Mesendoderm (in vitro differentiated cells): Measurements from ENCODE around the gene TUFM.

Experiments
- DNase-seq: peaks from one replicate; pipeline ENCODE4 v3.0.0; 2013
- H2AK5ac ChIP-seq: 2 replicates; pipeline ENCODE4 v1.6.1; 2013; ENCODE audit warnings: low read length, inconsistent platforms
- H2BK120ac ChIP-seq: 2 replicates; pipeline ENCODE4 v1.6.1; 2013; ENCODE audit warnings: low read depth, mild to moderate bottlenecking, low read length, moderate library complexity, mixed read lengths
- H2BK15ac ChIP-seq: replicated peaks from 2 replicates; pipeline ENCODE4 v1.6.1; 2013; ENCODE audit warnings: low read depth, mild to moderate bottlenecking, moderate library complexity
- H2BK5ac ChIP-seq: 2 replicates; pipeline ENCODE4 v1.6.1; 2013; ENCODE audit warnings: low read length, inconsistent platforms
- H3K18ac ChIP-seq: 2 replicates; pipeline ENCODE4 v1.6.1; 2013; ENCODE audit warnings: mild to moderate bottlenecking, low read length, mixed read lengths
- H3K23ac ChIP-seq: one replicate; pipeline ENCODE4 v1.6.1; 2013; ENCODE audit warnings: low read length
- H3K27ac ChIP-seq: 2 replicates; pipeline ENCODE4 v1.5.1; 2013; ENCODE audit warnings: low read depth, mild to moderate bottlenecking, inconsistent platforms, low read length, moderate library complexity
- H3K27me3 ChIP-seq: 2 replicates; pipeline ENCODE4 v1.6.1; 2013; ENCODE audit warnings: low read length, control low read depth, mild to moderate bottlenecking, inconsistent platforms; ENCODE audit not compliant: insufficient read depth, poor library complexity
- H3K36me3 ChIP-seq: 2 replicates; pipeline ENCODE4 v1.6.1; 2013; ENCODE audit warnings: low read length, inconsistent platforms; ENCODE audit not compliant: control insufficient read depth, insufficient read depth
- H3K4ac ChIP-seq: one replicate; pipeline ENCODE4 v1.6.1; 2013; ENCODE audit warnings: low read depth, mild to moderate bottlenecking, low read length, moderate library complexity
- H3K4me1 ChIP-seq: 2 replicates; pipeline ENCODE4 v1.6.1; 2013; ENCODE audit warnings: low read depth, low read length, inconsistent platforms; ENCODE audit not compliant: control insufficient read depth
- H3K4me2 ChIP-seq: 2 replicates; pipeline ENCODE4 v1.6.1; 2013; ENCODE audit warnings: low read length
- H3K4me3 ChIP-seq: 2 replicates; pipeline ENCODE4 v1.5.1; 2013; ENCODE audit warnings: mild to moderate bottlenecking, low read length
- H3K56ac ChIP-seq: one replicate; pipeline ENCODE4 v1.6.1; 2013; ENCODE audit warnings: low read length
- H3K79me1 ChIP-seq: 2 replicates; pipeline ENCODE4 v1.6.1; 2013; ENCODE audit warnings: low read length, inconsistent platforms
- H3K79me2 ChIP-seq: 2 replicates; pipeline ENCODE4 v1.6.1; 2013; ENCODE audit warnings: mild to moderate bottlenecking, low read length; ENCODE audit not compliant: control insufficient read depth, insufficient read depth
- H3K9ac ChIP-seq: 2 replicates; pipeline ENCODE4 v1.6.1; 2013; ENCODE audit warnings: low read length, inconsistent platforms
- H4K5ac ChIP-seq: one replicate; pipeline ENCODE4 v1.6.1; 2013; ENCODE audit warnings: low read length
- H4K8ac ChIP-seq: one replicate; pipeline ENCODE4 v1.6.1; 2013; ENCODE audit warnings: low read depth, mild to moderate bottlenecking, control low read depth, low read length, moderate library complexity
- whole genome bisulfite sequencing: extraction: QIAGEN DNeasy Blood & Tissue Kit; methylation state at CpG from one replicate; pipeline ENCODE4 v1.1.7; 2013; ENCODE audit warnings: low lambda C conversion rate, missing lambda C conversion rate; ENCODE audit not compliant: insufficient coverage; ENCODE audit errors: extremely low coverage; 5-methylcytosine and 5-hydroxymethylcytosine counted together

TUFM gene

GRCh38 chr16:28877655-28878000 is 31.5 kb upstream of the TUFM start:
- no peak overlapping the region for H3K23ac ChIP-seq
- no peak overlapping the region for H2BK15ac ChIP-seq
- no peak overlapping the region for H3K9ac ChIP-seq
- peaks cover 2% of the 10 kb centered on the region for H3K36me3 ChIP-seq
- H4K8ac ChIP-seq = no peak overlapping the region
- no peak overlapping the region for H3K56ac ChIP-seq
- H3K79me2 ChIP-seq = no peaks in the 10 kb centered on the region
- H3K27ac ChIP-seq = no peak overlapping the region
- H3K4me1 ChIP-seq = no peaks in the 10 kb centered on the region
- no peak overlapping the region for H3K18ac ChIP-seq
- H2BK5ac ChIP-seq = no peak overlapping the region
- H3K4me2 ChIP-seq = no peak overlapping the region
- no peak overlapping the region for H3K4me3 ChIP-seq
- no peak overlapping the region for H4K5ac ChIP-seq
- DNase-seq = no peak
- H2AK5ac ChIP-seq = no peak overlapping the region
- H3K27me3 ChIP-seq = no peaks in the 10 kb centered on the region
- H2BK120ac ChIP-seq = no peak overlapping the region
- H3K4ac ChIP-seq = no peak overlapping the region
- H3K79me1 ChIP-seq = no peaks in the 10 kb centered on the region
- no CpG with 5 or more reads among the region's 2 CpGs for WGBS

- Histone ChIP-seq H3K27me3 (no peaks in the 10 kb centered on the region), H3K27ac (no peak overlapping the region), H3K23ac (no peak overlapping the region), H3K9ac (no peak overlapping the region), H3K56ac (no peak overlapping the region), H3K18ac (no peak overlapping the region), H2BK120ac (no peak overlapping the region), H4K8ac (no peak overlapping the region), H4K5ac (no peak overlapping the region), H2BK5ac (no peak overlapping the region), H3K79me2 (no peaks in the 10 kb centered on the region), H3K4ac (no peak overlapping the region), H3K4me1 (no peaks in the 10 kb centered on the region), H3K4me2 (no peak overlapping the region), H3K4me3 (no peak overlapping the region), H2BK15ac (no peak overlapping the region), H2AK5ac (no peak overlapping the region), H3K36me3 (peaks cover 3% of the 10 kb centered on the region), H3K79me1 (no peaks in the 10 kb centered on the region)
- WGBS = no CpG with 5 or more reads among the region's 12 CpGs
- no peak for DNase-seq
Measured at GRCh38 chr16:28876973-28877654, 31.0 kb upstream of the TUFM start.

GRCh38 chr16:28876019-28876659 is 30.0 kb upstream of the TUFM start:
- H3K4ac ChIP-seq = no peak overlapping the region
- no peak overlapping the region for H2BK5ac ChIP-seq
- DNase-seq = no peak
- H3K4me1 ChIP-seq = no peaks in the 10 kb centered on the region
- no peak overlapping the region for H4K5ac ChIP-seq
- H2BK120ac ChIP-seq = no peak overlapping the region
- H3K18ac ChIP-seq = no peak overlapping the region
- H3K4me3 ChIP-seq = no peak overlapping the region
- peaks cover 3% of the 10 kb centered on the region for H3K36me3 ChIP-seq
- H3K4me2 ChIP-seq = no peak overlapping the region
- no peak overlapping the region for H4K8ac ChIP-seq
- no peak overlapping the region for H2AK5ac ChIP-seq
- no peak overlapping the region for H2BK15ac ChIP-seq
- H3K56ac ChIP-seq = peak overlapping the region; percentile 25
- H3K79me1 ChIP-seq = no peaks in the 10 kb centered on the region
- no peaks in the 10 kb centered on the region for H3K79me2 ChIP-seq
- no CpG with 5 or more reads among the region's 17 CpGs for WGBS
- H3K9ac ChIP-seq = no peak overlapping the region
- no peak overlapping the region for H3K23ac ChIP-seq
- no peaks in the 10 kb centered on the region for H3K27me3 ChIP-seq
- no peak overlapping the region for H3K27ac ChIP-seq

GRCh38 chr16:28875134-28876018 is 29.2 kb upstream of the TUFM start:
- H3K27me3 ChIP-seq = no peaks in the 10 kb centered on the region
- H4K5ac ChIP-seq = no peak overlapping the region
- DNase-seq = no peak
- H2BK5ac ChIP-seq = no peak overlapping the region
- no peaks in the 10 kb centered on the region for H3K79me2 ChIP-seq
- no peak overlapping the region for H3K4me2 ChIP-seq
- no peaks in the 10 kb centered on the region for H3K4me1 ChIP-seq
- peaks cover 3% of the 10 kb centered on the region for H3K36me3 ChIP-seq
- H3K4ac ChIP-seq = no peak overlapping the region
- H4K8ac ChIP-seq = no peak overlapping the region
- H3K27ac ChIP-seq = no peak overlapping the region
- no peak overlapping the region for H2BK120ac ChIP-seq
- no peak overlapping the region for H3K23ac ChIP-seq
- H3K56ac ChIP-seq = peak overlapping the region; percentile 25
- no CpG with 5 or more reads among the region's 13 CpGs for WGBS
- no peak overlapping the region for H3K9ac ChIP-seq
- H2AK5ac ChIP-seq = no peak overlapping the region
- H3K4me3 ChIP-seq = no peak overlapping the region
- no peaks in the 10 kb centered on the region for H3K79me1 ChIP-seq
- no peak overlapping the region for H2BK15ac ChIP-seq
- H3K18ac ChIP-seq = no peak overlapping the region

GRCh38 chr16:28874406-28874805 is 28.3 kb upstream of the TUFM start:
- no peak overlapping the region for H2BK120ac ChIP-seq
- no peak overlapping the region for H2BK15ac ChIP-seq
- no peak overlapping the region for H3K4ac ChIP-seq
- no peak overlapping the region for H3K4me2 ChIP-seq
- no peak overlapping the region for H3K56ac ChIP-seq
- no peak overlapping the region for H4K5ac ChIP-seq
- H4K8ac ChIP-seq = no peak overlapping the region
- H3K79me1 ChIP-seq = no peaks in the 10 kb centered on the region
- no CpG with 5 or more reads among the region's 6 CpGs for WGBS
- DNase-seq = no peak
- peaks cover 9% of the 10 kb centered on the region for H3K36me3 ChIP-seq
- H3K4me1 ChIP-seq = no peaks in the 10 kb centered on the region
- H2AK5ac ChIP-seq = no peak overlapping the region
- no peak overlapping the region for H3K27ac ChIP-seq
- H3K27me3 ChIP-seq = no peaks in the 10 kb centered on the region
- no peak overlapping the region for H3K18ac ChIP-seq
- no peak overlapping the region for H3K4me3 ChIP-seq
- H3K79me2 ChIP-seq = no peaks in the 10 kb centered on the region
- H3K9ac ChIP-seq = no peak overlapping the region
- H2BK5ac ChIP-seq = no peak overlapping the region
- no peak overlapping the region for H3K23ac ChIP-seq
